HFFc6 (cell line): ENCODE measurements around the gene AUTS2. TPM values are rescaled to one million over a fixed set of nuclear protein-coding genes. Genes with fewer than 3 reads are reported as not detected.

ENCODE experiments used
- DNase-seq: peaks from one replicate; pipeline ENCODE4 v3.0.0-alpha.2; 2018
- H3K27ac Mint-ChIP-seq: 2 replicates; pipeline ENCODE4 v1.8.0; 2020; ENCODE audit warnings: mild to moderate bottlenecking, mixed read lengths
- H3K27me3 Mint-ChIP-seq: 2 replicates; pipeline ENCODE4 v1.8.0; 2021; ENCODE audit warnings: mild to moderate bottlenecking, moderate library complexity, mixed read lengths; ENCODE audit not compliant: insufficient read depth
- H3K36me3 Mint-ChIP-seq: 2 replicates; pipeline ENCODE4 v1.8.0; 2021; ENCODE audit warnings: low read depth, mixed read lengths
- H3K4me1 Mint-ChIP-seq: 2 replicates; pipeline ENCODE4 v1.8.0; 2020; ENCODE audit warnings: low read depth, mixed read lengths
- H3K4me3 Mint-ChIP-seq: 2 replicates; pipeline ENCODE4 v1.8.0; 2020; ENCODE audit warnings: mild to moderate bottlenecking, moderate library complexity, mixed read lengths
- H3K9me3 Mint-ChIP-seq: 2 replicates; pipeline ENCODE4 v1.8.0; 2020; ENCODE audit warnings: mild to moderate bottlenecking, mixed read lengths
- total RNA-seq, 6 experiments: library from RNA; stranded (reverse); fragmentation: NEBNext Ultra II Directional; extraction: Animal tissue kit (Norgen Biotek cat#: 25700); gene quantifications; 2 replicates in 1 of 6; 3 replicates in 5 of 6; pipeline ENCODE4 v1.2.3, GENCODE V29; 2021
- TF ChIP-seq, protein P1 (sequence below): fragments of 200-600 bp; sonication (generic); IDR thresholded peaks from 2 replicates; pipeline ENCODE4 v1.5.0; 2021; ENCODE audit warnings: antibody characterized with exemption, mild to moderate bottlenecking

AUTS2 gene
- total RNA-seq, 6 experiments from 2014 or later = 0.02 to 0.19 (median 0.16) TPM; not detected in 2

DNA sequence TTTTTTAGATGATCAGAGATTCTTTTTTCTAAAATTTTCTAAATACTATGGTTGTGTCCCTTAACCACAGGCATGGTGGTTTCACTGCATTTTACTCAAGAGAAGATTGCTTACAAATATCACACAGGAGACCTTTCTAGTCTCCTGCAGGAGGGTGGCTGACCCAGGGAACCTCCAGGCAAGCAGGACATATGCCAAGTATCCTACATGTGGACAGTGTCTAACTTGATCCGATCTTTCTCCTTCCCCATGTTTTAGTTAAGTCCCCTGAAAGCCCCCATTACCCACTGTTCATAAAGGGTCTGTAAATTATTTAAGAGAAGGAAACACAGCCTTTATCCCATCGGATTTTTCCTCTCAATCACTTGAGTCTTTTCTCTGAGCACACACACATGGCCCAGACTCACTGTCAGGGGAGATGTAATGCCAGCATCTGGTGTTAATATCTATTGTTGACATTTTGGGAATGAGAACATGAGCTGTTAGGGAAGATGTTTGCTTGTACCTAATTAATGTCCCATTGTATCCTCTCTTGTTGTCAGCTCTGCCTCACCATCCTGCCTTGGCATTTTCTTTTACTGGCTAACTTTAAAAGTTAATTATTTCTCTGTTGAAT is 755.2 kb downstream of the AUTS2 start:
- H3K27ac Mint-ChIP-seq = no peak overlapping the region
- DNase-seq = no peak
- peaks cover 43% of the 10 kb centered on the region for H3K9me3 Mint-ChIP-seq
- H3K27me3 Mint-ChIP-seq = no peaks in the 10 kb centered on the region; the same call in none of the 2 replicates
- H3K4me3 Mint-ChIP-seq = no peak overlapping the region
- no peaks in the 10 kb centered on the region for H3K4me1 Mint-ChIP-seq
- H3K36me3 Mint-ChIP-seq = no peaks in the 10 kb centered on the region
- TF ChIP-seq, protein P1, sequence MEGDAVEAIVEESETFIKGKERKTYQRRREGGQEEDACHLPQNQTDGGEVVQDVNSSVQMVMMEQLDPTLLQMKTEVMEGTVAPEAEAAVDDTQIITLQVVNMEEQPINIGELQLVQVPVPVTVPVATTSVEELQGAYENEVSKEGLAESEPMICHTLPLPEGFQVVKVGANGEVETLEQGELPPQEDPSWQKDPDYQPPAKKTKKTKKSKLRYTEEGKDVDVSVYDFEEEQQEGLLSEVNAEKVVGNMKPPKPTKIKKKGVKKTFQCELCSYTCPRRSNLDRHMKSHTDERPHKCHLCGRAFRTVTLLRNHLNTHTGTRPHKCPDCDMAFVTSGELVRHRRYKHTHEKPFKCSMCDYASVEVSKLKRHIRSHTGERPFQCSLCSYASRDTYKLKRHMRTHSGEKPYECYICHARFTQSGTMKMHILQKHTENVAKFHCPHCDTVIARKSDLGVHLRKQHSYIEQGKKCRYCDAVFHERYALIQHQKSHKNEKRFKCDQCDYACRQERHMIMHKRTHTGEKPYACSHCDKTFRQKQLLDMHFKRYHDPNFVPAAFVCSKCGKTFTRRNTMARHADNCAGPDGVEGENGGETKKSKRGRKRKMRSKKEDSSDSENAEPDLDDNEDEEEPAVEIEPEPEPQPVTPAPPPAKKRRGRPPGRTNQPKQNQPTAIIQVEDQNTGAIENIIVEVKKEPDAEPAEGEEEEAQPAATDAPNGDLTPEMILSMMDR = no peak

DNA sequence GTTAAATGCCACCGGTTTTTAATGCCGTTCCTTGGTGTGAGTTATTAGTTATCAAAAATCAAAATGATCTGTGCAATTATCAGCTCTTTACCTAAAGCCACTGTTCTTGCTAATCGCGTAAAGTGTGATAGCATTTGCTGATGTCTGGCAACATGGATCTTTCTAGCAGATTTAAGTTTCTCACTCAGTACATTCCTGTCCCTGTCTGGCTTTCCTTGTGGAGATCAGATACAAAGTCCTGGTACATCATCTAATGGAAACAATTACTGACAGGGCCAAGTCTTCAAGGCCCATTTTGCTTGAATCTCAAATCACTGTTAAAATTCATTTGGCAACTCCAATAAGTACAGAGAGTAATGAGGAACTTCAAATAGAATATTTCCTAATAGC is 755.7 kb downstream of the AUTS2 start:
- Mint-ChIP-seq H3K9me3 (peaks cover 48% of the 10 kb centered on the region), H3K4me1 (no peaks in the 10 kb centered on the region), H3K4me3 (no peak overlapping the region), H3K36me3 (no peaks in the 10 kb centered on the region), H3K27ac (no peak overlapping the region), H3K27me3 (no peaks in the 10 kb centered on the region; the same call in none of the 2 replicates)
- TF ChIP-seq, protein P1 = no peak
- no peak for DNase-seq

DNA sequence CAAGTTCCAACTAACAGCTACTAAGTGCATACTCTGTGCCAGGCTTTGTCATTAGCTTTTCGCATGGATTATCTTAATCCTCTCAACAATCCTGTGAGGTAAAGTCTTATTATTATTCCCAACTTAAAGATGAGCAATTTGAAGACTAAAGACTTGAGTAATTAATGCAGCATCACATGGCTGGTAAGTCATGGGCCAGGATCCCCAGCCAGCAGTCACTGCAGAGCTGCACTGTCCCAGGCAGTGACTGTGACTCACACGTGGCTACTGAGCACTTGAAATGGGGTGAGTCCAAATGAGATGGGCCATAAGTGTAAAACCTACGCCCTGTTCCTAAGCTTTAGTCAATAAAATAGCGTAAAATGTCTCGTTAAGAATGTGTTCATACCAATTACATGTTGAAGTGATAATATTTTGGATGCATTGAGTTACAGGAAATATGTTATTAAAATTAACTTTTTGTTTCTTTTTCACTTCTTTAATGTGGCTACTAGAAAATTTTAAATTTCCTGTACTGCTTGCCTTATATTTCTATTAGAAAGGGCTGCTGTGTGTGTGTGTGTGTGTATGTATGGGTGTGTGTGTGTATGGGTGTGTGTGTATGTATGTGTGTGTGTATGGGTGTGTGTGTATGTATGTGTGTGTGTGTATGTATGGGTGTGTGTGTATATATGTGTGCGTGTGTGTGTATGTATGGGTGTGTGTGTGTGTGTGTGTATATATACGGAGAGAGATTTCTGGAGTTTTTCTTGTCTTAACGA is 756.3 kb downstream of the AUTS2 start:
- H3K4me3 Mint-ChIP-seq = no peak overlapping the region
- H3K36me3 Mint-ChIP-seq = no peaks in the 10 kb centered on the region
- H3K4me1 Mint-ChIP-seq = no peaks in the 10 kb centered on the region
- no peak for DNase-seq
- TF ChIP-seq, protein P1 = no peak
- no peaks in the 10 kb centered on the region; the same call in none of the 2 replicates for H3K27me3 Mint-ChIP-seq
- no peak overlapping the region for H3K27ac Mint-ChIP-seq
- peaks cover 48% of the 10 kb centered on the region for H3K9me3 Mint-ChIP-seq

DNA sequence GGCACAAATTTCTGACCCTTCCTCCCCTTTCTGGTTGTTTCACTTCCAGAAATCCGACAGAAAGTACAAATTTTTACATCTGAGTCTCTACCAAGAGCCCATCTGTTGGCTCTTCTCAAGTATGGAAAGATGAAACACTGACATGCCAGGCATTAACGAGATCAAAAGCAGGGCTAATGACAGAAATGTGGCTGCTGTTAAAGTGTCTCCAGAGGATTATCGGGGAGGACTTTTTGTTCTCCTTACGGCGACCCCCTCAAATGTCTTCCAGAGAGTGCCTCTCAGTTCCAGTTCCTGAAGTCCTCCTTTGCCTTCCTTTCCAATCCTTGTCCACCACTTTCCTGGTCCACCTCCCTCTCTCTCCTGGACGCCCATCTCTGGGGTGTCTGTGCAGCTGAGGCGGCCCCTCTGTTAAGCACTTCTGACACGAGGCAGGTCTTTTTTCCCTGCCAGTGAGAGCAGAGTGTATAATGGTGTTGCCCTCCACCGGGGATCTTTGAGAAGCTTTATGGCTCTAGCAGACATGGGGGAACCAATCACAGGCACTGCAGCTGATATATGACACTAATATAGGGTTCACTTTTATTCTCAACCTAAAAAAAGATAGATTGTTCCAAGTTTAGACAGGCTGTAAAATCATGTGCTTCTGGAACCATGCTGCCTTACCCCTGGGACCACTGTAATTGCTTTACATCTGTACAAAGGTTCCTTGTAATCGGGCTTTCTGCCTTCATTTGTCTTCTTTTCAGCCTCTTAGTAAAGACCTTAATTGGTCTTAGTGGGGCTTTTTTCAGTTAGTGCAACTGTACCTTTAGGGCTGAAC is 757.1 kb downstream of the AUTS2 start:
- no peak for DNase-seq
- Mint-ChIP-seq H3K27ac (no peak overlapping the region), H3K4me3 (no peak overlapping the region), H3K9me3 (peaks cover 49% of the 10 kb centered on the region), H3K27me3 (no peaks in the 10 kb centered on the region; the same call in none of the 2 replicates), H3K36me3 (no peaks in the 10 kb centered on the region), H3K4me1 (no peaks in the 10 kb centered on the region)
- TF ChIP-seq, protein P1 = no peak

DNA sequence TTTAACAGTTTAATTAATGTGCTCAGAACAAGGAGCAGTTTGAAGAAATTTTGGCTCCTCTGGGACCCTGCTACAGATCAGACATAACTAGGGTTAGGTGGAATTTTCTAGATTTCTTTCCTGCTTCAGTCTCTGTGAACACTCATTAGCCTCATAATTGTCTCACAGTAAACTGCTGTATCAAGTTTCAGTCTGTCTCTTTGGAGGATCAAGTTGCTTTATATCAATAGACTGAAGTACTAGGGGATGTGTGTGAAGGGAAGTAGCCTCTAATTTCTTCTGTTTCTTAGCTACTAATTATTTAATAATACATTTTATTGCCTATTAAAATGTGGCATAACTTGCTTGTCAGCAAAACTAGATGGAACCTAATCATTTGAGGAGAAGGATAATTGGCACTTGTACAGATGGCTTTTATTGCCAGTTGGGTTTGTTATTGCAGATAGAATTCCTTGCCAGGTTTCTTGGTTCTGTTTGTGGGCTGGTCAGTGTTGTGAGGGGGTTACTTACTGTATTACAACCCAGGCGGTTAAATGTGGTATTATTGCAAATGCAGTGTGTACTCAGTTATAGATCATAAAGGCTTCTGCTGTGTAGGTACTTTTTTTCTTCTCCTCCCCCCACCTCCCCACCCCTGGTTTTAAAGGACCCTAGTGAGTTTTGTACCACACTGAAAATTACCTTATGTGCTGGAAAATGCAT is 758.0 kb downstream of the AUTS2 start:
- no peak for DNase-seq
- TF ChIP-seq, protein P1 = no peak
- H3K4me1 Mint-ChIP-seq = no peaks in the 10 kb centered on the region
- no peaks in the 10 kb centered on the region; the same call in none of the 2 replicates for H3K27me3 Mint-ChIP-seq
- H3K36me3 Mint-ChIP-seq = 0 out of 2 replicates have a peak, but pooled peaks cover under 1% of the 10 kb centered on the region
- peaks cover 46% of the 10 kb centered on the region for H3K9me3 Mint-ChIP-seq
- no peak overlapping the region for H3K4me3 Mint-ChIP-seq
- no peak overlapping the region for H3K27ac Mint-ChIP-seq
